ENCODE measurements around the gene RGL1. TPM values are rescaled to one million over a fixed set of nuclear protein-coding genes. Genes with fewer than 3 reads are reported as not detected.

Gene RGL1
- total RNA-seq: 3.2 and 3.6 TPM in 2 replicates

GRCh38 chr1:183804916-183805841, at the start of gene RGL1:
Gene RGL1 (plus strand): TSS chr1:183805120. CDS start chr1:183805298, 178 bp downstream.
- Histone ChIP-seq H3K4me3 (ENCODE audit: low read depth, low read length) (peak within 1 kb of the TSS; percentile 43), H3K27me3 (ENCODE audit: control insufficient read depth, insufficient read depth, low read length) (no peaks in the 10 kb centered on the region), H3K36me3 (ENCODE audit: control insufficient read depth, insufficient read depth, low read length) (no peaks in the 10 kb centered on the region)
- DNase-seq (ENCODE audit: low read depth): peak; percentile 35
- TF ChIP-seq, protein P1, sequence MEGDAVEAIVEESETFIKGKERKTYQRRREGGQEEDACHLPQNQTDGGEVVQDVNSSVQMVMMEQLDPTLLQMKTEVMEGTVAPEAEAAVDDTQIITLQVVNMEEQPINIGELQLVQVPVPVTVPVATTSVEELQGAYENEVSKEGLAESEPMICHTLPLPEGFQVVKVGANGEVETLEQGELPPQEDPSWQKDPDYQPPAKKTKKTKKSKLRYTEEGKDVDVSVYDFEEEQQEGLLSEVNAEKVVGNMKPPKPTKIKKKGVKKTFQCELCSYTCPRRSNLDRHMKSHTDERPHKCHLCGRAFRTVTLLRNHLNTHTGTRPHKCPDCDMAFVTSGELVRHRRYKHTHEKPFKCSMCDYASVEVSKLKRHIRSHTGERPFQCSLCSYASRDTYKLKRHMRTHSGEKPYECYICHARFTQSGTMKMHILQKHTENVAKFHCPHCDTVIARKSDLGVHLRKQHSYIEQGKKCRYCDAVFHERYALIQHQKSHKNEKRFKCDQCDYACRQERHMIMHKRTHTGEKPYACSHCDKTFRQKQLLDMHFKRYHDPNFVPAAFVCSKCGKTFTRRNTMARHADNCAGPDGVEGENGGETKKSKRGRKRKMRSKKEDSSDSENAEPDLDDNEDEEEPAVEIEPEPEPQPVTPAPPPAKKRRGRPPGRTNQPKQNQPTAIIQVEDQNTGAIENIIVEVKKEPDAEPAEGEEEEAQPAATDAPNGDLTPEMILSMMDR (IDR thresholded peaks at IDR 0.05; ENCODE audit: insufficient read depth, low read length, poor library complexity, severe bottlenecking): no peak

GRCh38 chr1:183756326-183756725, 48.6 kb upstream of the RGL1 start:
- Histone ChIP-seq H3K27me3 (ENCODE audit: control insufficient read depth, insufficient read depth, low read length) (no peaks in the 10 kb centered on the region), H3K36me3 (ENCODE audit: control insufficient read depth, insufficient read depth, low read length) (no peaks in the 10 kb centered on the region), H3K4me3 (ENCODE audit: low read depth, low read length) (no peak overlapping the region)
- DNase-seq (ENCODE audit: low read depth): no peak
- TF ChIP-seq, protein P1 (IDR thresholded peaks at IDR 0.05; ENCODE audit: insufficient read depth, low read length, poor library complexity, severe bottlenecking): no peak

GRCh38 chr1:183757061-183757460, 47.9 kb upstream of the RGL1 start:
- DNase-seq (ENCODE audit: low read depth): peak; percentile 44

DNA sequence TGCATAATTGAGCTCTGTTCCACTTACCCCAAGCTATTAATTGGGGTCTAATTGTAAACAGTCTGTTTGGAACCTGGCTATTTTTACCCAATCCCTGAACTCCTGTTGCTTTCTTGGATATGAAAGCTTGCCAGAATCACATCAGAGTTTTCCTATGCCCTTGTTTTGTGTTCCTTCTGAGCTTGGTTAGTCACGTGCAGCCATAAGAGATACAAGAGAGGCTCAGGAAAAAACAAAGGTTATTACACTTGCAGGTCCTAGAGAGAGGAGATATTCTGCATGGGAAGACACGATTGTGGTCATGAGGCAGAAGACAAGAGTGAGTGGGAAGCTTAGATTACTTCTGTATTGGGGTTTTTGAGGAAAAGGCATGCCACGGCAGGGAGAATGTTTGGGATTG, 46.0 kb upstream of the RGL1 start:
- TF ChIP-seq, protein P1 (IDR thresholded peaks at IDR 0.05; ENCODE audit: insufficient read depth, low read length, poor library complexity, severe bottlenecking): no peak
- no peak for DNase-seq (ENCODE audit: low read depth)
- no peaks in the 10 kb centered on the region for H3K36me3 ChIP-seq (ENCODE audit: control insufficient read depth, insufficient read depth, low read length)
- no peaks in the 10 kb centered on the region for H3K27me3 ChIP-seq (ENCODE audit: control insufficient read depth, insufficient read depth, low read length)
- H3K4me3 ChIP-seq (ENCODE audit: low read depth, low read length): no peak overlapping the region

More at GRCh38 chr1:183757061-183757460, 47.9 kb upstream of the RGL1 start:
- no peak overlapping the region for H3K4me3 ChIP-seq (ENCODE audit: low read depth, low read length)
- TF ChIP-seq, protein P1 (IDR thresholded peaks at IDR 0.05; ENCODE audit: insufficient read depth, low read length, poor library complexity, severe bottlenecking): no peak
- no peaks in the 10 kb centered on the region for H3K36me3 ChIP-seq (ENCODE audit: control insufficient read depth, insufficient read depth, low read length)
- H3K27me3 ChIP-seq (ENCODE audit: control insufficient read depth, insufficient read depth, low read length): no peaks in the 10 kb centered on the region

DNA sequence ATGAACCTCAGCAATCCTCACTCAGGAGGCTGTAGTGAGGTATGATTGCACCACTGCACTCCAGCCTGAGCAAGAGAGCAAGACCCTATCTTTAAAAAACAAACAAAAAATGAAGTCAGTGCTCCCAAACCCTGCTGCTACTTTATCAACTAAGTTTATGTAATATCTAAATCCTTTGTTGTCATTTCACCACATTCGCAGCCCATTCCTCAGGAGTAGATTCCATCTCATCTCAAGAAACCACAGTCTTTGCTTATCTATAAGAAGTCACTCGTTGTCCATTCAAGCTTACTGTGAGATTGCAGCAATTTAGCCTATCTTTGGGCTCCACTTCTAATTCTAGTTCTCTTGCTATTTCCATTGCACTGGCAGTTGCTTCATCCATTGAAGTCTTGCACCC, 44.3 kb upstream of the RGL1 start:
- TF ChIP-seq, protein P1 (IDR thresholded peaks at IDR 0.05; ENCODE audit: insufficient read depth, low read length, poor library complexity, severe bottlenecking): no peak
- no peak for DNase-seq (ENCODE audit: low read depth)
- no peak overlapping the region for H3K4me3 ChIP-seq (ENCODE audit: low read depth, low read length)
- H3K27me3 ChIP-seq (ENCODE audit: control insufficient read depth, insufficient read depth, low read length): no peaks in the 10 kb centered on the region
- H3K36me3 ChIP-seq (ENCODE audit: control insufficient read depth, insufficient read depth, low read length): no peaks in the 10 kb centered on the region
